A549 (cell line): ENCODE data around the gene CDH4. TPM values are rescaled to one million over a fixed set of nuclear protein-coding genes. Genes with fewer than 3 reads are reported as not detected.

Experiments
- ATAC-seq, 2 experiments: fragments of 200-7000 bp in 1 of 2; fragments of >200 bp in 1 of 2; cut with Nextera tagmentation in 1 of 2; cut with Tn5 transposase in 1 of 2; 3 replicates each; pipeline versions ENCODE4 v1.8.0 to v1.9.1; 2018 to 2020; ENCODE audit warnings: mild to moderate bottlenecking in 1 of 2, moderate library complexity in 1 of 2
- CTCF ChIA-PET: fragments of 300-600 bp; sonication (Branson Sonifier 250); formaldehyde crosslinking; extraction: SDS; loops from one replicate; lab custom pipeline; 2021; ENCODE audit warnings: antibody characterized with exemption, inconsistent platforms; lab: Yijun Ruan, JAX
- POLR2A ChIA-PET: fragments of 350-600 bp; formaldehyde crosslinking; extraction: SDS; loops from one replicate; lab custom pipeline; 2021; ENCODE audit warnings: antibody characterized with exemption, inconsistent platforms; lab: Yijun Ruan, JAX
- DNase-seq, 2 experiments: peaks; one replicate each; pipeline versions ENCODE4 v3.0.0 to v3.0.0-alpha.2; 2011 to 2016; ENCODE audit warnings: low read depth in 1 of 2, low spot score in 1 of 2
- FAIRE-seq: peaks from 2 replicates; lab custom pipeline; 2011; peaks lifted over from hg19 to GRCh38; lab: Jason Lieb, UNC
- H3K27ac ChIP-seq, 2 experiments: fragments of >200 bp; sonication (Bioruptor Twin); formaldehyde crosslinking; 3 replicates each; pipeline ENCODE4 v1.5.1; 2016 to 2017
- H3K4me1 ChIP-seq: fragments of >200 bp; sonication (Bioruptor Twin); formaldehyde crosslinking; 3 replicates; pipeline ENCODE4 v1.6.1; 2016
- H3K4me2 ChIP-seq: fragments of >200 bp; sonication (Bioruptor Twin); formaldehyde crosslinking; 3 replicates; pipeline ENCODE4 v1.6.1; 2016
- H3K4me3 ChIP-seq: fragments of >200 bp; sonication (Bioruptor Twin); formaldehyde crosslinking; 3 replicates; pipeline ENCODE4 v1.5.1; 2016
- H3K9me3 ChIP-seq: fragments of >200 bp; sonication (Bioruptor Twin); formaldehyde crosslinking; 3 replicates; pipeline ENCODE4 v1.6.1; 2016
- ATOH8 ChIP-seq: fragments of 250-450 bp; sonication (Bioruptor Pico); IDR thresholded peaks from 2 replicates; pipeline ENCODE4 v1.5.0; 2020; ENCODE audit warnings: low read depth, mild to moderate bottlenecking, moderate library complexity
- CBX8 ChIP-seq: fragments of 200-600 bp; sonication (generic); IDR thresholded peaks from 2 replicates; pipeline ENCODE4 v1.6.1; 2016
- CEBPB ChIP-seq, 2 experiments: fragments of >200 bp in 1 of 2; sonication (Bioruptor Twin) in 1 of 2; formaldehyde crosslinking in 1 of 2; IDR thresholded peaks; 2 replicates each; pipeline ENCODE4 v1.6.1; 2012 to 2016
- CTCF ChIP-seq: fragments of >200 bp; sonication (Bioruptor Twin); formaldehyde crosslinking; IDR thresholded peaks from 3 replicates; pipeline ENCODE4 v1.5.1; 2016
- E2F6 ChIP-seq: IDR thresholded peaks from 2 replicates; pipeline ENCODE4 v1.6.1; 2012; ENCODE audit warnings: low read depth, borderline replicate concordance
- EHMT2 ChIP-seq: fragments of 200-600 bp; sonication (generic); IDR thresholded peaks from 2 replicates; pipeline ENCODE4 v1.6.1; 2016; ENCODE audit warnings: antibody characterized with exemption, low read depth, mild to moderate bottlenecking, moderate library complexity
- EP300 ChIP-seq, 2 experiments: fragments of >200 bp; sonication (Bioruptor Twin); formaldehyde crosslinking; IDR thresholded peaks; 2 replicates in 1 of 2; 3 replicates in 1 of 2; pipeline ENCODE4 v1.6.1; 2016 to 2017
- ESRRA ChIP-seq: fragments of 150-350 bp; IDR thresholded peaks from 2 replicates; pipeline ENCODE4 v1.6.1; 2014; ENCODE audit warnings: mild to moderate bottlenecking, low read length, borderline replicate concordance
- FOSB ChIP-seq: fragments of 250-450 bp; sonication (Bioruptor Pico); IDR thresholded peaks from 2 replicates; pipeline ENCODE4 v1.5.0; 2020; ENCODE audit warnings: mild to moderate bottlenecking, moderate library complexity
- GATA3 ChIP-seq: IDR thresholded peaks from 2 replicates; pipeline ENCODE4 v1.6.1; 2012; ENCODE audit warnings: borderline replicate concordance
- HOXA7 ChIP-seq: fragments of 250-450 bp; sonication (Bioruptor Pico); IDR thresholded peaks from 2 replicates; pipeline ENCODE4 v1.5.0; 2020; ENCODE audit warnings: mild to moderate bottlenecking, moderate library complexity
- NFE2L2 ChIP-seq: fragments of 150-350 bp; conservative IDR thresholded peaks from 2 replicates; pipeline ENCODE4 v1.6.1; 2014; ENCODE audit warnings: low read length
- PBX3 ChIP-seq: IDR thresholded peaks from 2 replicates; pipeline ENCODE4 v1.6.1; 2012
- POLR2A ChIP-seq: IDR thresholded peaks from 2 replicates; pipeline ENCODE4 v1.6.1; 2012; ENCODE audit warnings: mild to moderate bottlenecking, low read length
- POLR2AphosphoS2 ChIP-seq: conservative IDR thresholded peaks from 2 replicates; pipeline ENCODE4 v1.6.1; 2012; ENCODE audit warnings: low read length, improper control_type of control experiment, inconsistent platforms
- RCOR1 ChIP-seq: fragments of 150-350 bp; IDR thresholded peaks from 2 replicates; pipeline ENCODE4 v1.6.1; 2014; ENCODE audit warnings: antibody characterized with exemption, low read length, low read depth
- RFX5 ChIP-seq: fragments of 450-650 bp; IDR thresholded peaks from 2 replicates; pipeline ENCODE4 v1.7.1; 2014; ENCODE audit warnings: antibody characterized with exemption, mild to moderate bottlenecking, moderate library complexity
- RNF2 ChIP-seq: fragments of 200-600 bp; sonication (generic); IDR thresholded peaks from 2 replicates; pipeline ENCODE4 v1.6.1; 2016; ENCODE audit warnings: low read depth, mild to moderate bottlenecking, antibody characterized with exemption, moderate library complexity, borderline replicate concordance
- USF2 ChIP-seq: fragments of 450-650 bp; IDR thresholded peaks from 2 replicates; pipeline ENCODE4 v1.6.1; 2014; ENCODE audit warnings: antibody characterized with exemption
- ZNF302 ChIP-seq: fragments of 250-450 bp; sonication (Bioruptor Pico); IDR thresholded peaks from 2 replicates; pipeline ENCODE4 v1.9.0; 2021; ENCODE audit warnings: inconsistent platforms, mild to moderate bottlenecking, moderate library complexity
- WGBS: methylation state at CpG from one replicate; pipeline ENCODE4 v1.1.6; 2017; ENCODE audit errors: missing lambda C conversion rate; 5-methylcytosine and 5-hydroxymethylcytosine counted together
- polyA plus RNA-seq, 4 experiments: library from polyadenylated mRNA; depleted of rRNA in 3 of 4; stranded (reverse); fragments of >200 nt; fragmentation: RNase III in 1 of 4; extraction: RNeasy Plus Mini Kit Qiagen cat#74134 plus additional on column Dnase treatment in 1 of 4; gene quantifications; 2 replicates in 3 of 4; 3 replicates in 1 of 4; pipeline ENCODE4 v1.2.3, GENCODE V29; 2011 to 2017

Gene CDH4
- polyA plus RNA-seq, 2 of the 4 experiments (the other 2 are of a cell fraction): 3.4 to 10.3 TPM

- ChIA-PET CTCF (no interaction called here), POLR2A (no interaction called here)
- Histone ChIP-seq H3K4me1 (no peaks in the 10 kb centered on the region), H3K4me3 (no peak overlapping the region), H3K4me2 (no peak overlapping the region), H3K27ac (no peak overlapping the region), H3K9me3 (no peaks in the 10 kb centered on the region)
- DNase-seq (no peak), ATAC-seq (no peak), FAIRE-seq (no peak)
- WGBS: 53% methylated on average over 14 of the region's 14 CpGs
- no peak for TF ChIP-seq USF2
- no peak for TF ChIP-seq CEBPB (IDR thresholded peaks at IDR 0.05)
- no peak for TF ChIP-seq EHMT2
- TF ChIP-seq CBX8: no peak
- TF ChIP-seq EP300 (IDR thresholded peaks at IDR 0.05): no peak
- no peak for TF ChIP-seq POLR2AphosphoS2
- no peak for TF ChIP-seq PBX3
- no peak for TF ChIP-seq RCOR1
- no peak for TF ChIP-seq GATA3
- no peak for TF ChIP-seq CTCF
- no peak for TF ChIP-seq POLR2A
- TF ChIP-seq RFX5: no peak
Observed at GRCh38 chr20:61773926-61774587, 522.0 kb downstream of the CDH4 start.

GRCh38 chr20:61775423-61775822 is 523.4 kb downstream of the CDH4 start:
- ATAC-seq: no peak
- WGBS: 76% methylated on average over 4 of the region's 4 CpGs
- Histone ChIP-seq H3K4me3 (no peak overlapping the region), H3K9me3 (no peaks in the 10 kb centered on the region), H3K4me2 (no peak overlapping the region), H3K4me1 (no peaks in the 10 kb centered on the region), H3K27ac (no peak overlapping the region)
- no peak for DNase-seq
- FAIRE-seq: no peak
- TF ChIP-seq RNF2 (no peak), E2F6 (no peak), NFE2L2 (no peak), ATOH8 (CRISPR knock-in tag) (no peak), HOXA7 (no peak), FOSB (CRISPR knock-in tag) (no peak), ESRRA (no peak), ZNF302 (CRISPR knock-in tag) (no peak), POLR2A (no peak)
- ChIA-PET POLR2A (no interaction called here), CTCF (no interaction called here)
